ENCODE results near the gene DALRD3.

DNA sequence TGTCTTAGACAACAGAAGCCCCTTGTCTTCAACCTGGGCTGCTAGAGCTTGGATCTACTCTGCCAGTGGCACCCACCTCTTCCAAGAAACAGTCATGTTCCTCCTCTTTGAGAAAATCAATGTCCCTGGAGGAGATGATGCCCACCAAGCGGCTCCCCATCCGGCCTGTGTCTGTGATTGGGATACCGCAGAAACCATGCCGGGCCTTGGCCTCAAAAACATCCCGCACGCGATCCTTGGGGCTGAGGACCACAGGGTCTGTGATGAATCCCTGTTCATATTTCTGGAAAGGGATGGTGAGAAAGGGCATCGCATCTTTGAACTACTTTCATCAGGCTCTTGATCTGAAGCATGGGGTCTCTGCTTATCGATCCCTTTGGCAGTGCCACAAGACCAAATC is 9.3 kb upstream of the DALRD3 start:
- TF ChIP-seq, protein P1, sequence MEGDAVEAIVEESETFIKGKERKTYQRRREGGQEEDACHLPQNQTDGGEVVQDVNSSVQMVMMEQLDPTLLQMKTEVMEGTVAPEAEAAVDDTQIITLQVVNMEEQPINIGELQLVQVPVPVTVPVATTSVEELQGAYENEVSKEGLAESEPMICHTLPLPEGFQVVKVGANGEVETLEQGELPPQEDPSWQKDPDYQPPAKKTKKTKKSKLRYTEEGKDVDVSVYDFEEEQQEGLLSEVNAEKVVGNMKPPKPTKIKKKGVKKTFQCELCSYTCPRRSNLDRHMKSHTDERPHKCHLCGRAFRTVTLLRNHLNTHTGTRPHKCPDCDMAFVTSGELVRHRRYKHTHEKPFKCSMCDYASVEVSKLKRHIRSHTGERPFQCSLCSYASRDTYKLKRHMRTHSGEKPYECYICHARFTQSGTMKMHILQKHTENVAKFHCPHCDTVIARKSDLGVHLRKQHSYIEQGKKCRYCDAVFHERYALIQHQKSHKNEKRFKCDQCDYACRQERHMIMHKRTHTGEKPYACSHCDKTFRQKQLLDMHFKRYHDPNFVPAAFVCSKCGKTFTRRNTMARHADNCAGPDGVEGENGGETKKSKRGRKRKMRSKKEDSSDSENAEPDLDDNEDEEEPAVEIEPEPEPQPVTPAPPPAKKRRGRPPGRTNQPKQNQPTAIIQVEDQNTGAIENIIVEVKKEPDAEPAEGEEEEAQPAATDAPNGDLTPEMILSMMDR (IDR thresholded peaks at IDR 0.05), result no peak
- no peak for TF ChIP-seq POLR2A (IDR thresholded peaks at IDR 0.05)
